NCI-H187 (cell line): ENCODE measurements around the gene PPM1L.
"Not testable (repeated sequence)": the region's sequence is repeated elsewhere in the genome, so short reads cannot be mapped to it uniquely, and the experiment has no call there.

Experiments
- DNase-seq, 2 experiments: peaks; one replicate each; lab custom pipeline; 2025; lab: John Stamatoyannopoulos, UW

Gene PPM1L

GRCh38 chr3:160755776-160756304 lies at the start of gene PPM1L:
Gene PPM1L (plus strand): TSS chr3:160756231.
- DNase-seq = peak; percentile 29 to 63

- peak; percentile 35 to 39 for DNase-seq
Measured at GRCh38 chr3:160707187-160707794, 48.7 kb upstream of the PPM1L start.

- DNase-seq = no peak
Measured at GRCh38 chr3:160709477-160710182, 46.4 kb upstream of the PPM1L start.

GRCh38 chr3:160713144-160713543 lies 42.9 kb upstream of the PPM1L start:
- not testable (repeated sequence) for DNase-seq

GRCh38 chr3:160719710-160720109 lies 36.3 kb upstream of the PPM1L start:
- no peak for DNase-seq

- no peak for DNase-seq
Measured at GRCh38 chr3:160720123-160720746, 35.8 kb upstream of the PPM1L start.

GRCh38 chr3:160722331-160722730 lies 33.7 kb upstream of the PPM1L start:
- DNase-seq = no peak

- no peak for DNase-seq
Measured at GRCh38 chr3:160725338-160725737, 30.7 kb upstream of the PPM1L start.

- DNase-seq = no peak
Measured at GRCh38 chr3:160735826-160736225, 20.2 kb upstream of the PPM1L start.

GRCh38 chr3:160738048-160738447 lies 18.0 kb upstream of the PPM1L start:
- DNase-seq = no peak

- peak in 1 of 2 experiments; percentile 25 for DNase-seq
Measured at GRCh38 chr3:160739079-160739478, 17.0 kb upstream of the PPM1L start.

GRCh38 chr3:160746976-160747375 lies 9.1 kb upstream of the PPM1L start:
- no peak for DNase-seq

- no peak for DNase-seq
Measured at GRCh38 chr3:160747422-160747821, 8.6 kb upstream of the PPM1L start.

GRCh38 chr3:160748231-160748630 lies 7.8 kb upstream of the PPM1L start:
- DNase-seq = no peak

- DNase-seq = no peak
Measured at GRCh38 chr3:160748787-160749186, 7.2 kb upstream of the PPM1L start.

- no peak for DNase-seq
Measured at GRCh38 chr3:160753953-160754352, 2.1 kb upstream of the PPM1L start.

GRCh38 chr3:160754371-160754854 lies 1.6 kb upstream of the PPM1L start:
- no peak for DNase-seq

- DNase-seq = peak; percentile 77 to 97
Measured at GRCh38 chr3:160754855-160755747, 930 bp upstream of the PPM1L start.

GRCh38 chr3:160757233-160758106 lies 1.4 kb downstream of the PPM1L start:
- no peak for DNase-seq

- DNase-seq = no peak
Measured at GRCh38 chr3:160758929-160759577, 3.0 kb downstream of the PPM1L start.
